IPS-20b (cell line): Measurements from ENCODE around the gene TRMT11.

Source experiments
- H3K27ac ChIP-seq: one replicate; pipeline ENCODE4 v1.5.1; 2013; ENCODE audit warnings: low read length
- H3K27me3 ChIP-seq: 2 replicates; pipeline ENCODE4 v1.6.1; 2013; ENCODE audit warnings: mild to moderate bottlenecking, low read length, inconsistent platforms; ENCODE audit not compliant: insufficient read depth
- H3K36me3 ChIP-seq: 2 replicates; pipeline ENCODE4 v1.6.1; 2013; ENCODE audit warnings: low read depth, mild to moderate bottlenecking, inconsistent platforms, low read length, moderate library complexity; ENCODE audit not compliant: insufficient read depth
- H3K4me1 ChIP-seq: 2 replicates; pipeline ENCODE4 v1.6.1; 2013; ENCODE audit warnings: mild to moderate bottlenecking, control low read depth, inconsistent platforms, low read length, moderate library complexity; ENCODE audit not compliant: insufficient read depth
- H3K4me3 ChIP-seq: 2 replicates; pipeline ENCODE4 v1.5.1; 2013; ENCODE audit warnings: mild to moderate bottlenecking, low read length, inconsistent platforms
- H3K9ac ChIP-seq: 2 replicates; pipeline ENCODE4 v1.6.1; 2013; ENCODE audit warnings: low read depth, mild to moderate bottlenecking, inconsistent platforms, low read length, moderate library complexity
- H3K9me3 ChIP-seq: 2 replicates; pipeline ENCODE4 v1.6.1; 2013; ENCODE audit warnings: mild to moderate bottlenecking, low read depth, low read length, inconsistent platforms; ENCODE audit not compliant: insufficient read depth

Gene TRMT11

DNA sequence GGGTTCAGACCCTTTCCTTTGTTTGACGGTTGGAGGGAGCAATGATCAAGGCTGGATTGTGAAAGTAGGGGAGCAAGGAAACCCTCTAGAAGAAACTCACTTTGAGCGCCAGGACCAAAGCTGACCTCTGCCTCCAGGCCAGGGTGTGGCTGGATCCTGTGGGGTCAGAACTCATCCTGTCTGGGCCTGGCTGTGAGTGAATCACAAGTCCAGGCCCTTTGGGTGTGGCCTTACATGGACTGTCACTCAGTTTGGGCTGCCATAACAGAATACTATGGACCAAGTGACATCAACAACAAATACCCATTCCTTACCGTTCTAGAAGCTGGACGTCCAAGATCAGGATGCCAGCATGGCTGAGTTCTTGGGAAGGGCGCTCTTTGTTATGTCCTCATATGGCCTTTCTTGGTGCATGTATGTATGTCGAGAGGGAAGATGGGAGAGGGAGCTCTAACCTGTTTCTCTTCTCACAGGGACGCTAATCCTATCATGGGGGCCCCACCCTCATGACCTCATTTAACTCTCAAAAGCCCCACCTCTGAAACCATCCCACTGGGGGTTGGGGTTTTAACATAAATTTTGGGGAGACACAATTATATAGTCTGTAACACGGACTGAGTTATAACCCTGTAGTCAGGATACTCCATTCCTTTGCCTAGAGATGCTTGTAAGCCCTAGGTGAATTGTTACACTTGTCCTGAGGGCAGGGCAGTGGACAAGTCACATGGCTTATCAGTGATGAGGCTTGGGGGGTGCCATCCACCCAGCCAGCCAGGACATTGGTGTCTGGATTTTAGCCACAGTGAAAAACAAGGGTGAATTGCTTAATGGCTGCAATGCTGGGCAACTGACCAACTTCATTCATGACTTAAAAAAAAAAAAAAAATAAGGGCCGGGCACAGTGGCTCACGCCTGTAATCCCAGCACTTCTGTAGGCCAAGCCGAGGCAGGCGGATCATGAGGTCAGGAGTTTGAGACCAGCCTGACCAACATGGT lies 80.0 kb downstream of the TRMT11 start:
- Histone ChIP-seq H3K27ac (no peak overlapping the region), H3K4me1 (peaks cover 7% of the 10 kb centered on the region; the same call in 1 of the 2 replicates), H3K27me3 (no peaks in the 10 kb centered on the region), H3K36me3 (no peaks in the 10 kb centered on the region), H3K9ac (no peak overlapping the region), H3K4me3 (no peak overlapping the region), H3K9me3 (no peaks in the 10 kb centered on the region)

DNA sequence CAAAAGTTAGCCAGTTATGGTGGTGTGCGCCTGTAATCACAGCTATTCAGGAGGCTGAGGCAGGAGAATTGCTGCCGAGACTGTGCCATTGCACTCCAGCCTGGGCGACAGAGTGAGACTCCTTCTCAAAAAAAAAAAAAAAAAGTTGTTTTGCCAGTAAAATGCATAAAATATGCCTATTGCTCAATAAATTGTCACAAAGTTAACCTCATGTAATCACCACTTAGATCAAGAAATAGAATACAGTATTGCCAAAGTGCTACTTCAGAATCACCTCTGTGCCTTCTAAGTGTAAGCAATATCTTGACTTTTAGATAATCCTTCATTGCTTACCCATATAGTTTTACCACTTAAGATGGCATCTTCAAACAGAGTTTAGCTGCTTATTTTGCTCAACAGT lies 80.7 kb downstream of the TRMT11 start:
- Histone ChIP-seq H3K27ac (no peak overlapping the region), H3K36me3 (no peaks in the 10 kb centered on the region), H3K27me3 (no peaks in the 10 kb centered on the region), H3K4me3 (no peak overlapping the region), H3K9ac (no peak overlapping the region), H3K9me3 (no peaks in the 10 kb centered on the region), H3K4me1 (peaks cover 7% of the 10 kb centered on the region; the same call in 1 of the 2 replicates)

DNA sequence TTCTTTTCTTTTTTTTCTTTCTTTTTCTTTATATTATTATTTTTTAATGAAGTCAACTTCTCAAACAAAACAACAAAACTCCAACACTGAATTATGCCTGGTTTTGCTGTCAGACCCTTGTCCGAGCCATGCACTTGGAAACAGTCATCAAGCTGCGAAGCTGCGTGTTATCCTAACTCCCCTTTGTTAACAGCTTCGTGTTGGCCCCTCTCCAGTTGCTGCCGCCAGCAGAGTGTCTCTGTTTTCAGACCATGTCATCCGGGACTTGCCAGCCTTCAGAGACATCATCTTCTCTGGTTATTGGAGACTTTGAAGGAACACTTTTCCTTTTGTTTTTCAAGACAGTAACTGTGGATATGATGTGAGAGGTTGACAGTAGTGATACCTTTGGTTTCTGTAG lies 83.1 kb downstream of the TRMT11 start:
- Histone ChIP-seq H3K27ac (no peak overlapping the region), H3K27me3 (no peaks in the 10 kb centered on the region), H3K4me3 (no peak overlapping the region), H3K4me1 (no peaks in the 10 kb centered on the region), H3K9me3 (no peaks in the 10 kb centered on the region), H3K9ac (no peak overlapping the region), H3K36me3 (no peaks in the 10 kb centered on the region)

DNA sequence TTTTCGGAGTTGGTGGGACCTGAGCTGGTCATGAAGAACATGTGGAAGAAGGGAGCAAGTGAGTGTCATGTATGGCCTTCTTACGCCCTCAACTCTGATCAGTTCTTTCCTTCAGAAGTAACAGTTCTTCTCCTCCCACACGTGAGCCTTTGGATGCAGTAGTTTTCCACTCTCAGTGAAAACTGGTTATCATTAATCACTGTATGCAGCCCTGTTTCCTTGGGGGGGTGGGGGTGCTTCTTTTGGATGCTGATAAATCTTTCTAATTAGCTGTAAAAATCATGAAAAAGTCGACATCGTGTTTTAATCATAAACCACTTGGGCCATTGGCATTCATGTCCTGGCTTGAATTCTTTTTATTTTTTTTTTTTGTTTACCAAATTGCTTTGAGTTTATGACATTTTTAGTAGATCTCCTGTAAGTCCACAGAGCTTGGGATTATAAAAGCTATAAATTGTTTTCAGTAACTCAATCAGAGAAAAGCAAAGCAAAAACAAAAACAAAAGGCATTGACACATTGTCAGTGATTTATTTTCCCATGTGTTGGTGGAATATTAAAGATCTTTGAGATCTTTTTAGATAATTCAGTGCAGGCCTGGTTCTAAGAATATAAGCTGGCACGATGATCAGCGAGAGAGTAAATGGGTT lies 84.8 kb downstream of the TRMT11 start:
- Histone ChIP-seq H3K4me1 (peaks cover 4% of the 10 kb centered on the region; the same call in 1 of the 2 replicates), H3K9me3 (no peaks in the 10 kb centered on the region), H3K27me3 (no peaks in the 10 kb centered on the region), H3K9ac (no peak overlapping the region), H3K36me3 (no peaks in the 10 kb centered on the region), H3K4me3 (no peak overlapping the region), H3K27ac (no peak overlapping the region)

DNA sequence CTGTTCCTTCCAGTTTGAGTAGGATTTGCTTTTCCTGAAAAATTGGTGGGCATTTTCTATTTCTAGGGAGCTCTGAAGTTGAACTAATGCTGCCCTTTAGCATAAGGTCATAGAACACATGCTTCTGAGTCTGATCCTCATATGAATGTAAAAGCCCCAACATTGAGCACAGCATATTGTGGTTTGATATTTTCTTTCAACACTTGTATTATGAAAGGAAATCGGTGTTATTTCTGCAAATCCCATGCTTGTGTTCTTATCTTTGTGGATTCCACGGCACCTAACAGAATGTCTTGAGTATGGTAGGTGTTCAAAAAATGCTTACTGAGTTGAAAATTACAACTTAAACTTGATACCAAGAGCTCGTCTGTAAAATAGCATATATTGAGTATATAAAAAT lies 85.8 kb downstream of the TRMT11 start:
- H3K4me1 ChIP-seq: peaks cover 4% of the 10 kb centered on the region; the same call in 1 of the 2 replicates
- no peak overlapping the region for H3K27ac ChIP-seq
- no peak overlapping the region for H3K9ac ChIP-seq
- H3K27me3 ChIP-seq: no peaks in the 10 kb centered on the region
- no peak overlapping the region for H3K4me3 ChIP-seq
- no peaks in the 10 kb centered on the region for H3K9me3 ChIP-seq
- no peaks in the 10 kb centered on the region for H3K36me3 ChIP-seq

DNA sequence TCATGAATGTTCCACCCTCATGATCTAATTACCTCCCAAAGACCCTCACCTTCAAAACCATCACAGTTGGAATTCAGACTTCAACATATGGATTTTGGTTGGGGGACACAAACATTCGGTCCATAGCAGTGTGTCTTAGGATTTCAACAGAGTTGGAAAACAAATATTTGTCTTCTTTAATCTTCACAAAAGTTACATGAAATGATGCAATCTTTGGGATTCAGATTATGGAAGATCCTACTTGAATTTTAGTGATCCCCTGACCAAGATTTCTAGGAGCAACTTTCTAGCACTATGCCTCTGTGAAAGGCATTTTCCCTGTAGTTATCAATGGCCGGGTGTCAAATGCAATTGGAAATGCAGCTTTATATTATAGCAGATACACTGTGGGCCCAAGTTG lies 86.5 kb downstream of the TRMT11 start:
- no peaks in the 10 kb centered on the region for H3K36me3 ChIP-seq
- peaks cover 4% of the 10 kb centered on the region; the same call in 1 of the 2 replicates for H3K4me1 ChIP-seq
- no peak overlapping the region for H3K27ac ChIP-seq
- H3K9ac ChIP-seq: no peak overlapping the region
- H3K27me3 ChIP-seq: no peaks in the 10 kb centered on the region
- no peaks in the 10 kb centered on the region for H3K9me3 ChIP-seq
- H3K4me3 ChIP-seq: no peak overlapping the region

DNA sequence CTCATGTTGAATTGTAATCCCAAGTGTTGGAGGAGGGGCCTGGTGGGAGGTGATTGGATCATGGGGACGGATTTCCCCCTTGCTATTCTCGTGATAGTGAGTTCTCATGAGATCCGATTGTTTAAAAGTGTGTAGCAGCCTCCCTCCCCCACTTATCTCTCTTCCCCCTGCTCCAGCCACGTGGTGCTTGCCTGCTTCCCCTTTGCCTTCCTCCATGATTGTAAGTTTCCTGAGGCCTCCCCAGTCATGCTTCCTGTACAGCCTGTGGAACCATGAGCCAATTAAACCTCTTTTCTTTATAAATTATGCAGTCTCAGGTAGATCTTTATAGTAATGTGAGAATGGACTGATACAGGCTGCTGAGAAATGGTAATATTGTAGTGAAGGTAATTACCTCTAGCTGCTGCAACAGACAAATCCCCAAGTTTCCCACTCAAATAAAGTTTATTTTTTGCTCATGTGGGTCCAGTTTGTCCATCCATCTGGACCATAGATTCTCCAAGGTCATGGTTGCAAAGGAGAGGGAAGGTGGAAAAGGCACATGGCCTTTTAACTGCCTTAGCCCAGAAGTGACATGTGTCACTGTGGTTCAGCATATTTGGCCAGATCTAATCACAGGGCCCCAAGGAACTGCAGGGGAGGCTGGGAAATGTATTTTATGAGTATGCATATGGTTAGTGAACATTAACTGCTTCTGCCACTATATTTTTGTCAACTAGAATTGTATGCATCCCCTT lies 89.2 kb downstream of the TRMT11 start:
- H3K27ac ChIP-seq: no peak overlapping the region
- H3K4me1 ChIP-seq: peaks cover 4% of the 10 kb centered on the region; the same call in 1 of the 2 replicates
- H3K27me3 ChIP-seq: no peaks in the 10 kb centered on the region
- H3K9ac ChIP-seq: no peak overlapping the region
- no peaks in the 10 kb centered on the region for H3K36me3 ChIP-seq
- no peaks in the 10 kb centered on the region for H3K9me3 ChIP-seq
- H3K4me3 ChIP-seq: no peak overlapping the region

DNA sequence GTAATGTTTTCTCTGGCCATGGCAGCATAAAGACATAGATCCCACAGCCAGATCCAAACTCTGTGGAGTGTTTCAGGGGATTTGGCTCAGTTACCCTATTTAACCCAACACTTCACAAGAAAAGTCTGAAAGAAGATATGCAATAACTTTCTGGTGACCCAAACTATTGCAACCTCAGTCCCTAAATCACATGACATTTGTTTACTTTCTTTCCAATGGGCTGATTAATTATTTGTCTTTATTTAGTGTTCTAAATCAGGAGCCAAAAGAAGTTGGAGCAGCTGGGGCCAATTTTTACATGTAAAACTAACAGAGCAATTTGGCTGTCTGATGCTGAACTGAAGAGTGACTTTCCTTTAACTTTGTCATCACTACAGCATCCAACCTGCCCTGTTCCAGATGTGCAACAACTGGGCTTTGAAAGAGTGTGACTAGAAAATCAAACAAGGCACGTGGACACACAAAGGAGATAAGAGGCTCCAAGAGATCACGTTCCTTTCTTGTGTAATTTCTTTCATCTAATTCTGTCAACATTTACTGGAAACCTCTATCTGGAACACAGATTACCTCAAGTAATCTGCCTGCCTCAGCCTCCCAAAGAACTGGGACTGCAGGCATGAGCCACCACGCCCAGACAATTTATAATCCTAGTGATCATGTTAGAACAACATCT lies 90.8 kb downstream of the TRMT11 start:
- no peak overlapping the region for H3K4me3 ChIP-seq
- no peak overlapping the region for H3K27ac ChIP-seq
- no peaks in the 10 kb centered on the region for H3K36me3 ChIP-seq
- H3K9me3 ChIP-seq: no peaks in the 10 kb centered on the region
- no peaks in the 10 kb centered on the region for H3K27me3 ChIP-seq
- H3K9ac ChIP-seq: no peak overlapping the region
- H3K4me1 ChIP-seq: peaks cover 4% of the 10 kb centered on the region; the same call in 1 of the 2 replicates

DNA sequence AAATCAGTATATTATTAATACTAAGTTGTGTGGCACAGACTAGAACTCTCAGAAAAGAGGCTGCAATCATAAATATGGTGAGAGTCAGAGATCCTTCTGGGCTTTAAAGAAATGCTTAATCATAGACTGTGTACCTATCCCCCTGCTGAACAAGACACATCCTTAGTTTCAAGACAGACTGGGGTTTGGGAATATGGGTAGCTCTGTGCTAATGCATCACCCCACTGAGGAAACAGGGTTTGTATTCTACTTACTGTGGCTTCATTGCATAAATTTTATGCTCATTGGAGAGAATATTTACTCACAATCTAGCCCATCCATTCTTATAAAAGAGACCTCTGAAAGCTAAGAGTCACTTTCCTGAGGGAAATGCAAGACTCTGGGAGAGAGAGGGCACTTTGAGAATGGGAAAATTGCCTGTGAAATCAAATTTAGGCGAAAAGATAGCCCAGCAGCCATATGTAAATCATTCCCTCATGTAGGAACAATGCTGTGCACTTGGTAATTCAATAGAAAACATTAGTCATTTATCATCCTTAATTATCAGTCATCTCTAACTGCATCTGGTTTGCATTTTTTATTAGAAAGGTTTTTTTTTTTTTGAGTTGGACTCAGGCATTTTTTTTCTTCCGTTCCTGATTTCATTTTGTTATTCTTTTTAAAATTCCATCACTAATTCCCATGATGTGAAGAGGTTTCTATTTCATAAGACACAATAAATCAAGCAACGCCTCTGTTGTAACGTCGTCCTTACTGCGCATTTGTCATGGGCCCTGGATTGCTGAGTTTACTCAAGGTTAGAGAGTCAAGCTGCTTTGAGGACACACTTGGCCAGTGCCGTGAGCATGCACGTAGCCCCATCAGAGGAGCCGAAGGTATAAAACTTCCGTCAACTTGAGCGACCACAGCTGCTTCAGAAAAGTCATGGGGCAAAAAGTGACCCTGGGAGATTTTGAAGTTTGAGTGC lies 91.8 kb downstream of the TRMT11 start:
- Histone ChIP-seq H3K4me3 (no peak overlapping the region), H3K9ac (no peak overlapping the region), H3K4me1 (peaks cover 4% of the 10 kb centered on the region; the same call in 1 of the 2 replicates), H3K27me3 (no peaks in the 10 kb centered on the region), H3K36me3 (no peaks in the 10 kb centered on the region), H3K9me3 (no peaks in the 10 kb centered on the region), H3K27ac (no peak overlapping the region)

DNA sequence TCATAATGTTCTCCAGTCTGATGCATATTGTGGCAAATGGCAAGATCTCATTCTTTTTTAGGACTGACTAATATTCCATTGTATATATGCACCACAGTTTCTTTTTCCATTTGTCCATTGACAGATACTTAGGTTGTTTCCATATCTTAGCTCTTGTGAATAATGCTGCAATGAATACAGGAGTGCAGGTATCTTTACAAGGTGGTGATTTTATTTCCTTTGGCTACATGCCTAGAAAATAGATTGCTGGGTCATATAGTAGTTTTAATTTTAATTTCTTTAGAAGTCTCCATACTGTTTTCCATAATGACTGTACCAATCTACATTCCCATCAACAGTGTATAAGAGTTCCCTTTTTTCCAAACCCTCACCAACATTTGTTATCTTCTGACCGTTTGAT lies 97.5 kb downstream of the TRMT11 start:
- H3K4me1 ChIP-seq: no peaks in the 10 kb centered on the region
- H3K36me3 ChIP-seq: no peaks in the 10 kb centered on the region
- no peaks in the 10 kb centered on the region for H3K9me3 ChIP-seq
- no peak overlapping the region for H3K27ac ChIP-seq
- H3K9ac ChIP-seq: no peak overlapping the region
- H3K27me3 ChIP-seq: no peaks in the 10 kb centered on the region
- H3K4me3 ChIP-seq: no peak overlapping the region
